HPDE6-E6E7 (cell line): ENCODE data around the gene GPAM.
"Not testable (repeated sequence)": the region's sequence is repeated elsewhere in the genome, so short reads cannot be mapped to it uniquely, and the experiment has no call there.

Source experiments
- DNase-seq: peaks from one replicate; pipeline ENCODE4 v3.0.0; 2011; ENCODE audit warnings: missing footprints; ENCODE audit errors: extremely low spot score

GPAM gene

DNA sequence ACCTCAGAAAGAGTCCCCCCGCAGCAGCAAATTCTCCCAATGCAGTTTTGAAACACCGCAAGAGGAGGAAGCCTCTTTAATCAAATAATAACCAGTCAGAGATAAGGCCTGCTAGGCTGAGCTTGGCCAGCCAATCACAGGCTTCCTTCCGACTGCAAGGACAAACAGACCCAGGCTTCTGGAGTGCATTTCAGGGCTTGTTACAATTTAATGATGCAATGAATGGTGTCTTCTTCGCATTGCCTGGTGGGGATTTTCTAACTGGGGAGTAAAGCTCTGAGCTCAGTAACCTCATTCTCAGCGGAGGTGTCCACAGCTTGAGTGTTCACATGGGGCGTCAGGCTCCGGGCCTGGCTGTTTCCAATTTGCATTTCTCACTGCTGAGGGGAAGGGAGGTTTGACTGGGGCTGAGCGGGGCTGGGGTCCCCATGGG lies 31.8 kb upstream of the GPAM start:
- DNase-seq = no peak

DNA sequence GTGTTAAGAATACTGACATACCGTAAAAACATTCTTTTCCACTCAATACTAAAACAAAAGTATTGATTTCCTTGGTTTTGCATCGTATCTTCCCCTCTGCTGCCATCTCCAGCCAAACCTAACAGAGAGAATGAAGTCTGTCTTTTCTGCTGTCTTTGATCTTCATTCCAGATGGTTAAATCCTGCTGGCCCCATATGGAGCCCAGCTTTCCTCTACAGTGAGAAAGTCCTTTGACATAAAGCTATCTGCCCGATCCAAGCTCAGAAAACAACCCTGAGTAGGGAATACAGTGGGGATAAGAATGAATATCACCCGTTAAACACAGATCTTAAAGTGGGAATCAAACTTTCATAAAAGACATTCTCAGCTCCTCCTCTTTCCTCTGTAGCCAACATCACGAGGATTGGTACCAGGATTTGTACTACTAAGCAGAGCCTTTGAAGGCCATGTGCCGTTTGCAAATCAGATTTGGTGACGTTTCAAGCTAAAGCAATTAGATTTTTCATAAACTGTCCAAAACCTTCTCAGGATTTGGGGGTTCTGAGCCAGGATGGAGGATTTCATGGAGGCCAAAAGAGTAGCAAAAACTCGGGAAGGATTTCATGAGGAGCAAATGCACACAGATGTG lies 30.8 kb upstream of the GPAM start:
- DNase-seq = no peak

DNA sequence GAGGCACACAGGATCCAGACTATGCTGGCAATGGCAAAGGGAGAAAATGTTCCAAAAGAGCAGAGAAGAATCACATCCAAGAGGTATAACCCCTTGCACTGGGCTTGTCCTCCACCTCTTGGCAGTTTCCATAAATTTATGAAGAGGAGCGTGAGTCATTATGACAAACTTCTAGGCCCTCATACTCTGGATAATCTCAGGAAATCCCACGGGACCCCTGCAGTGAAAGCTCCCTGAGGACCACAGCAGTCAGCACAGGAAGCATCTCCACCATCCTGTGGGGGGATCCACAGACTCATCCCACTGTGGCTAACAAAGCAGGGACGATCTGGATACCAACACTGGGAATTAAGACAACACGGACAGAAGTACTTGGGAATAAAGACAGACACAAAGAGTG lies 30.3 kb upstream of the GPAM start:
- no peak for DNase-seq

DNA sequence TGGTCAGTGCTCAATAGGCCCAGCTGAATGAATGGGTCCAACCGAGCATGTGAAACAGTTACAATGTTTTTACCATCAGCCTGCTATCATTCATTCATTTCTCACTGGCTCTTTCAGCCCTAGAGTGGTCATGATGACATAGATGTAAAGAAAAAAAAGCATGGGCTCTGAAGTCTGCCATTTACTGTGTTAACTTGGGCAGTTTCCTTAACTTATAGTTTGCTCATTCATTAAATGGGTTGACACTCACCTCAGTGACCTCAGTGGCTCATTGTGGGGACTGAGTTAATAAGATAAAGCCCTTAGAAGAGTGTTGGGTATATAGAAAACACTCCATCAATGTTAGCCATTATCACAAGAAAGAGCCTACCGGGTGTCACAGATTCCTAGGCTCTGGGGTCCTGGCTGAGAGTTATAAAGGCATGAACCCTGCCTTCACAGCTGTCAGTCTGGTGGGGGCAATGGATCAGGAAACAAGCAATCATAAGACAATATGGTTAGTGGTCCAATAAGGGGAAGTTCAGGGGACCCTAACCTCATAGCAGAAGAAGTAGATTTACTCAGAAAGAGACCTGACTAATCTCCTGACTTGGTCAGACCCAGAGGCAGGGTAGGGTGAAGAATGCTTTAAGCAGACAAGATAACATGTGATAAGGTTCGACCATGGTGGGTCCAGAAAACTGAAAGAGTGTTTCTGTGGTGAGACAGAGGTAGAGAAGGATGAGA lies 29.7 kb upstream of the GPAM start:
- DNase-seq = no peak

DNA sequence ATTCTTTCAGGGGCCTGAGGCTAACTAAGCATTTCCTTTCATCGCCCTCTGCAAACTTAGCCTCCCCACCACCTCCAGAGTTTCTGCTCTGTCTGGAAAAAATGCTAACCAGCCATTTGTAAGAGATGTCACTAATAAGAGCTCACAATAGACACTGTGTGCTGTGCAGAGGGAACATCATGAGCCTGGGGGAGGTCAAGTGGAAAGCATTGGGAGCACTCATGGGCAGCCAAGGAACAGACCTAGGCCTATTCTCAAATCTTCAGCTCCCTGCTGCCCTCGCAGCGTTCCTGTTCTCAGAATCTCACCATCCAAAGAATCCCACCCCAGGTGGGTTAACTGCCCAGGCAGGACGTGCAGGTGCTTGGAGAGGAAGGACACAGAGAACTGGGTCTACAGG lies 27.1 kb upstream of the GPAM start:
- no peak for DNase-seq

DNA sequence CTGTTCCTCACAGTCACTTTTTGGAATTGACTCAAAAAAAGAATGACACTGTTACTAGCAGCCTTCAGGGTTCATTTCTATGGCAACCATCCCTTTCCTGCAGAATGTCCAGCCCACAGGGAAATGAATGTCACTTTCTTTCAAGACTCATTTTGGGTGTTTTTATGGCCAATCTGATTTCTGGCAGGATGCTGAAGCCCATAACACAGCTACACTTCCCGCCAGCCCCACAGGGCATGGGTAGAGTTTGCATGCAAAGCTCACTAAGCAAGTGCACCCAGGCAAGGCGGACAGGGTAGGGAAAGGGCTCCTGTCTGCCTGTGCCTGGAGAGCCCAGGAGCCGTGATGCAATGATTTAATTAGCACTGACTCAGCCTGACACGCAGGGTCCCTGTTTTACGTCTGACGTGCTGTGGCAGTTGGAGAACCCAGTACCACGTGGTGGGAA lies 26.1 kb upstream of the GPAM start:
- DNase-seq = no peak

DNA sequence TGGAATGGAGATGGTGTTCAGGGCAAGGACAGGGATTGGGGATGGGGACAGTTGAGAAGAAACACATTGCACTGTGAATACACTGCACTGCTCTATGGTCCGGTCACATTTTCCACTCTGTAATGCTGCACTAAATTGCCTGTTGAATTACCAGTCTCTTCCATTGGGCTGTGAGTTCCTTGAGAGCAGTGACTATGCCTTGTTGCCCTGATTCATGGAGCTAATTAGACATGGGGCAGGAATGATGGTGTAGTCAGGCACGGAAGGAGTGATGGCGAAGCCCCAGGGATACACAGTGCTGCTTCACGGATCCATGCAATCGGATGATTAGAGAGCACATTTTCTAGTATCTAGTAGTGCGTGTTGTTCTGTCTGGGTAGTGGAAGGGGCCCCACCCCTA lies 25.4 kb upstream of the GPAM start:
- DNase-seq = no peak

DNA sequence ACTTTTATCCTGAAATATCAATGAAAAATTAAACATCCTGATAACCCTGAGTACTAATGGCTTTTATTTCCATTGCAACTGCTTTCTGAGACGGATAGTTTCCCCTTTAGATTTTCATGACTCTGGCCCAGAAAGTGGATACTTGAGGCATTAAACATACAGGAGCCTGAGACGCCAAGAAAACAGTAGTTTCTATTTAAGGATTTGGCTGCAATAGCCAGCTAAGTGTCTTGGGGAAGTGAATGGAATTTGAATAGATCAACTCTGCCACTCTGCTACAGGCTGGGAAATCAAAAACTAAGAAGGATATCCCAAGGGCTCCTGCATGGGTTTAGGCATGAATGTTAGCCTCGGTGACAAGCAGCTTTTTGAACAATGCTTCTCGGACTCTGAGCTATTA lies 24.7 kb upstream of the GPAM start:
- DNase-seq = no peak

DNA sequence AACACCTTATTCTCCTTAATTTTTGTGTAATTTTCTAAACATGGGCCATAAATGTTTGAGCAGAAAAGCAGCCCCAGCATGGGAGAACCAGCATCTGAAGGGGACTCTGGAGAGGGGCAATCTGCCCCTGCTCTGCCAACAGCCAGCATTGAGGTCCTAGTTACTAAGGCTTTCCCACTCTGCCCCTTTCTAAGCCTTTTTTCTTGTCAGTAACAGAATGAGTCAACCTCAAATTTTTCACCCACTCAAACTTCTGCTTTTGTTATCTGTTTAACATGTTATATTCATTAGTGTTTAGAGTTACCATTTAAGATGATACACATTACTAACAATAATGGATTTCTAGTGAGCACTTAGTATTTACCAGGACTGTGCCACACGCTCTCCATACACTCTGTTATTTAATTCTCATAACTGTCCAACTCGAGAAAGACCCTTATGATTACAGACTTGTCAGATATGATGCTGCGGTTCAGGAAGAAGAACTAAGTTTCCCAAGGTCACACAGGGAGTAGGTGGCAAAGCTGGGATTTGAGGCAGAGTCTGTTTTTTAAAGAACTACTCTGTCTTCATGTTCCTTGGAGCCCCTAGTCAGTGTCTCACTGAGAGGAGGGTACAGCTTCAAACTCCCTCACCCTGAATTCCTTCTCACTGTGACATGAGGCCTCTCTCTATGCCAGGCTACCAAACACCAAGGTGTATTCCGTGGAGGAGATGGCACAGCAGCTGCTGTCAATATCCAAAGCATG lies 19.9 kb upstream of the GPAM start:
- no peak for DNase-seq

DNA sequence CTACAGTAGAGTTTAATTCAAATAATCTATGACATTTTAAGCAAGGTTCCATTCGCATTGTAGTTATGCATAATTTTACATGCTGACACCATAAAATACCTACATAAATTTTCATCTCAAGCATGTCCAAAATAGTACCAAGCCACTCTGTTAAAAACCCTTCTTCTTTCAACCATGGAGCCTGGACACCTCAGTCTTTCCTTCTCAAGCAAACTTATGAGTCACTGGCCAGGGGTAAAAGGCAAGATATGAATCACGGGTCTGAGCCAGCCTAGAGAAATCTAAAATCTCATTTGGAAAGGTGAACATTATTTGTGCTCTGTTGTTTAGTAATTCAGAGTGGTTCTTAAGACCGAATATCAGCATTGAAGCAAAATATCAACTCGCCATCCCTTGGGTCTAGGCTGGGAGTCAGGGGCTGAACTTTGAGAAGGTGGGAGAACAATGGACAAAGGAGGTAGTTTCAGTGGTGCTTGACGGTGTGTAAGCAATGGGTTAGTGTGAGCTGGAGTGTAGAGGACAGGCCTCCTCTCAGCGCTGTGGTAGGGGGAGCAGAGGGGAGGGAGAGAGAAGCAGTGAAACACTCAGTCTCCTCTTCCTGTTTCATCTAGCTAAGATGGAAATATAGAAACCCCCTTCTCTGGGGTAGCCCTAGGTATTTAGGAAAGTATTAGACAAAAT lies 19.1 kb upstream of the GPAM start:
- peak; percentile 22 for DNase-seq

DNA sequence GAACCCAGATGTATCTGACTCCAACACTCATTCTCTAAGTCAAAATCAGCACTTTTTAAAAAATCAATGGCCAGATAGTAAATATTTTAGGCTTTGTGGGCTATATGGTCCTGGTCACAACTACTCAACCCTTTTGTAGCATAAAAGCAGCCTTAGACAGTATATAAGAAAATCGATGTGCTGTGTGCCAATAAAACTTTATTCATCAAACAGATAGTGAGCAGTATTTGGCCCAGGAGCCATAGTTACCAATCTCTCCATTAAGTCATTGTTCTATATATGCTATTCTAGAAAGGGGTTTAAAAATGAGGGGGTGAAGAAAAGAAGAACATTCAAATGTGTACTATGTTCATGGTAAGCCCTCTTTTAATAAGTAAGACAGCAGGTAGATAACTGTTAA lies 18.5 kb upstream of the GPAM start:
- DNase-seq = no peak

DNA sequence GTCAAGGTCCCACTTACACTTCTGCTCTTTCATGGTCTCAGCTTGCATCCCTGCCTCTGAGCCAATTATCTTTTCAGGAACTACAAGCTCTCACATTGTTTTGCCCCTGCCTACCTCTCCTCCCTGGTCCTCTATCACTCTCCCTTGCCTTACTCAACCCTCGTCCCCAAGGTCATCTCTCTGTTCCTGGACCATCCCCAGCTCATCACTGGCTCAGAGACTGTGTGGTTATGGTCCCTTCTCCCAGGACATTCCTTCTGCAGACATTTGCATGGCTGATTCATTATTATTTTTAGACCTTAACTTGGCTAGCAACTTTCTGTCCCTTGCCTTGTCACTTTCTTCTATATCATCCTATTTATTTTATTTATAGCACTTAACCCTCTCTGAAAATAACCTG lies 17.8 kb upstream of the GPAM start:
- no peak for DNase-seq

DNA sequence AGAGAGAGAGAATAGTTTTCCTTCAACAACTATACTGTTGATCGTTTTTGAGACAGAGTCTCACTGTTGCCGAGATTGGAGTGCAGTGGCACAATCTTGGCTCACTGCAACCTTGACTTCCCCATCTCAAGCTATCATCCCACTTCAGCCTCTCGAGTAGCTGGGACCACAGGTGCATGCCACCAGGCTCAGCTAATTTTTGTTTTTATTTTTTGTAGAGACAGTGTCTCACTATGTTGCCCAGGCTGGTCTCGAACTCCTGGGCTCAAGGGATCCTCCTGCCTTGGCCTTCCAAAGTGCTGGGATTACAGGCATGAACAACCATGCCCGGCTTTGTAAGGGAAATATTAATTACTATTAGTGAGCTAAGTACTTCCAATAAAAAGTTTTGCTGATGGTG lies 16.7 kb upstream of the GPAM start:
- DNase-seq = not testable (repeated sequence)

DNA sequence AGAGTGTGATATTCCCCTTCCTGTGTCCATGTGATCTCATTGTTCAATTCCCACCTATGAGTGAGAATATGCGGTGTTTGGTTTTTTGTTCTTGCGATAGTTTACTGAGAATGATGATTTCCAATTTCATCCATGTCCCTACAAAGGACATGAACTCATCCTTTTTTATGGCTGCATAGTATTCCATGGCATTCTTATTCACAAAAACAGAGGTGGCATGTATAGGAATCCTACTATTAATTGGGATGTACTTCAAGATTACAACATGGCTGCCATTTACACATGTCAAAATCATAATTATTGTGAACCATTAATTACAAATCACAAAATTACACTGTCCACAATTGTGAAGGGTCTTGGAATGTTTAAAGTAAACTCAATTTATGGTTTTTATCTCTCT lies 14.1 kb upstream of the GPAM start:
- DNase-seq = not testable (repeated sequence)

DNA sequence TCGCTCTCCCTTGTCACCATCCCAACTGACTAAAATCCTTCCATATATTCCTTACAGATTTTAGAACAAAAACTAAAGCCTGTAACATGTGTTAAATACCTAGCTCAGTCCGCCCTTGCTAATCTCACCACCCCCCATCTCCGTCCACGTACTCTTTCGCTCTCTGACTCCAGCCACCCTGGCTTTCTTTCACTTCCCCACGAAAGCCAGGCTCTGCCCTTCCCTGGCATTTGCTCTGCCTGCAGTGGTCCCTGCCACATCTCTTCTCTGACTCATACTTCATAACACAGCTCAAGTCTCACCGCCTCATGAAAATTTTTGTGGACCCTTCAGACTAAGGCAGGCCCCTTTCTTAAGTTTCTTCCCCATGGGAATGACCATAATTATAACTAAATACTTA lies 11.7 kb upstream of the GPAM start:
- DNase-seq = no peak

DNA sequence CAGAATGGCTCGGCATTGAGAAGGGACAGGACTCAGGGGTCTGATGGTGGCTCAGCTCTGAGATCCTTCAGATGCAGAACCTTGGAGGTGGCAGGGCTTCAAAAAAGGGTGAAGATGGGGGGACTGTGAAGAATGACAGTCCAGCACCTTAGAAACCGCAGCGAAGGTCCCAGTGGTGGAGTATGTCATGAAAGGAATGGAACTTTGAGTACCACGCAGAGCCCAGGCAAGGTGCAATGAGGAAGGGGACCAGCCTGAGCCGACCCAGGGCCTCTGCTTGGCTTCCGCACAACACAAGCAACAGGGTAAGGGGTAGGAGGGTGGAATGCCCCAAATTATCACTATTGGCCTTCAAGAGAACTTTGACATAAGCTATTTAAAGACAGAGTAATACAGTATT lies 8.2 kb upstream of the GPAM start:
- no peak for DNase-seq

DNA sequence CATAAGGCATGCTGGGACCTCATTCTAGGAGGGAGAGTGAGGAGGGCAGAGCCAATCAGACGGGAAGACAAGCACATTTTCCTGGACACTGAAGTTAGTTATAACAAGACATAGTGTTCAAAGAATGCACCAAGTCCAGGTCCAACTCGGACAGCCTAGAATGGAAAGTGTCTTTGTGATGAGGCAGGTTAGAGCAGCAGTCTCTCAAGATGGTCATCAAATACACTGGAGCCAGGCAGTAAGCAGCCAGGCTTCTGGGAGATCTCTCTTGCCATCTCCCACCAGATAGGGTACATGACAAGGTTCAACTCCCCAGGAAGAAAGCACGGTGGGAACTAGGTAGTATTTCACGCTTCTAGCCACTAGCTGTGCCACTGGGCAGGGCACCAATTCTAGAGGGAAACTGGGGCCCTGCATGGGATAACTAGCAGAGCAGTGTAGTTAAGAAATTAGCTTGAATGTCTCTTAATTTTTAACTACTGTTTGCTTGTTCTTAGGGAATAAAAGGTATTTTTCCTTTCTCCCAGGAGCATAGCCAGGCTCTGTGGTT lies 7.6 kb upstream of the GPAM start:
- DNase-seq = no peak

DNA sequence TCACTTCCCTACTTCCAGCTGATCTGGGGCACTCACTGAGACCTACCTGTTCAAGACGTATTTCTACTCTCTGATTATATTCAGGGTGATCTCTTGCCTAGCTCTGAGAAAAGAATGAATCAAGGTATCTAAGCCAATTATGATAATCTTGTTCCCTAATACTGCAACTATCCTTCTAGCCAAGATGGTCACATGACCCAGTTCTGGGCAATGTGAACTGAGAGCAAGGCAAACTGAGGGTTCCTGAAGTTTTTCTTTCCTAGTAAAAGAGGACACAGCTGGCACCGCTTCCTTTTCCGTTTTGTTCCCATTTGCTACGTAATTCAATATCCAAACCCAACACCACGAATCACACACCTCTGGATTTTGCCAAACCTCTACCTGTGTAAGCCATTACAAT lies 5.9 kb upstream of the GPAM start:
- no peak for DNase-seq

DNA sequence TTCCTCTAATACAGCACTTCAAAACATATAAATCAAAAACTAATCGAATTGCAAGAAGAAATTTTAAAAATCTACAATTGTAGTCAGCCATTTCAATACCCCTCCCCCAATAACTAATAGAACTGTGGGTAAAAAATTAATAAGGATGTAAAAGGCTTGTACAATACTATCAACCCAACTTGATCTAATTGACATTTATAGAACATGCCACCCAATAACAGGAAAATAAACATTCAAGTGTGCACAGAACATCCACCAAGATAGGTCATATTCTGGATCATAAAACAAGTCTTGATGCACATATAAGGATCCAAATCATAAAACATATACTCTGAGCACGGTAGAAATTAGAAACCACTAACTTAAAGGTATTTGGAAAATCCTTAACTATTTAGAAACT lies 4.0 kb upstream of the GPAM start:
- DNase-seq = no peak

DNA sequence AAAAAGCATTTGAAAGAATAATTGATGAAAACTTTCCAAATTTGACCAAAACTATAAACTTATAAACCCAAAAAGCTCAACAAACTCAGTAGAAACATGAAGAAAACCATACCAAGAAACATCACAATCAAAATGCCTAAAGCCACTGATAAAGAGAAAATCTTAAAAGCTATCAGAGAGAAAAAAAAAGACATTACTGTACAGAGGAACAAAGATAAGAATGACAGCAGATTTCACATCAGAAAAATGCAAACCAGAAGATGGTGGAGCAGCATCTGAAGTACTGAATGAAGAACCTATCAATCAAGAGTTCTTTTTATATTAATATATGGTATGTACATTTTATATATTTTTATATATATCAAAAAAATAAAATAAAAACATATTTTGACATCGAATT lies 2.4 kb upstream of the GPAM start:
- no peak for DNase-seq

DNA sequence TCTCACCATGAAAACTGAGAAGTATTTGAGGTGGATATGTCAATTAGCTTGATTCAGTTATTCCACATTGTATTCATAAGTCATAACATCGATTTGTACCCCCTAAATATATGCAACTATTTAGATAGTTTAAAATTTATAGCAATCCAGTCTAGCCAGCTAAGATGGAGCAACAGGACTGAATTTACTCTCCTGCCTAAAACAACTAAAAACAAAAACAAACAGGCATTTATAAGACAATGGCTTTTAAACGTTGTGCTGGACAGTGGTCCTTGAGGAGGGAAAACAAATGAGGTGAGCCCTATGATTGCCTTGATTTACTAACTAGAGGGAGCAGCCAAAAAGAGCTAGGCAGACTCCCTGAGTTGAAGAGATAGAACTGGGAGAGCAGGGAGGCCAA lies 814 bp upstream of the GPAM start:
- no peak for DNase-seq

DNA sequence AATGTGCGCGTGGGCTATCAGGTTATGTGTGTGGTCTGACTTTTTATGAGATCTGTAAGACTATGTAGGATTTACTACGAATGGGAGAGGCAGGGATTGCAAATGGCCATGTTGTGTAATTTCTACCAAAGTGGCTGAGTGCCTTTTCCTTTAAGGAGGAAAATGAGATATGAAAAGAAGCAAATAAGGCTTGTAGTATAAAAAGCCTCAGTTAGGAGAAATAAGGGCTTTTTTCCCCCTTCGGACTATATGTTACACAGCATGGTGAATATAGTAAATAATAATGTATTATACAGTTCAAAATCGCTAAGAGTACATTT lies 447 bp upstream of the GPAM start:
- DNase-seq = no peak
